Measurements from ENCODE around the gene TTC24. TPM values are rescaled to one million over a fixed set of nuclear protein-coding genes. Genes with fewer than 3 reads are reported as not detected.
"Not testable (repeated sequence)": the region's sequence is repeated elsewhere in the genome, so short reads cannot be mapped to it uniquely, and the experiment has no call there.

TTC24 gene
- total RNA-seq, 1 experiment from 2014 or later: 0.52 TPM

GRCh38 chr1:156549390-156549789 lies 30.1 kb upstream of the TTC24 start:
- H3K4me3 ChIP-seq (ENCODE audit: insufficient read depth, low read depth, low read length): no peak overlapping the region
- DNase-seq: no peak
- peaks cover 25% of the 10 kb centered on the region for H3K36me3 ChIP-seq (replicated peaks; ENCODE audit: control insufficient read depth, insufficient read depth, low read length)
- no peaks in the 10 kb centered on the region for H3K27me3 ChIP-seq (ENCODE audit: control insufficient read depth, insufficient read depth, low read length)

GRCh38 chr1:156549831-156550230 lies 29.7 kb upstream of the TTC24 start:
- Histone ChIP-seq H3K4me3 (ENCODE audit: insufficient read depth, low read depth, low read length) (no peak overlapping the region), H3K27me3 (ENCODE audit: control insufficient read depth, insufficient read depth, low read length) (no peaks in the 10 kb centered on the region), H3K36me3 (replicated peaks; ENCODE audit: control insufficient read depth, insufficient read depth, low read length) (peaks cover 25% of the 10 kb centered on the region)
- DNase-seq: no peak

- DNase-seq: no peak
- Histone ChIP-seq H3K36me3 (replicated peaks; ENCODE audit: control insufficient read depth, insufficient read depth, low read length) (peaks cover 25% of the 10 kb centered on the region), H3K4me3 (ENCODE audit: insufficient read depth, low read depth, low read length) (no peak overlapping the region), H3K27me3 (ENCODE audit: control insufficient read depth, insufficient read depth, low read length) (no peaks in the 10 kb centered on the region)
These were observed 29.2 kb upstream of the TTC24 start for GRCh38 chr1:156550346-156550745.

GRCh38 chr1:156551066-156551643 lies 28.4 kb upstream of the TTC24 start:
- H3K27me3 ChIP-seq (ENCODE audit: control insufficient read depth, insufficient read depth, low read length): no peaks in the 10 kb centered on the region
- peaks cover 21% of the 10 kb centered on the region for H3K36me3 ChIP-seq (replicated peaks; ENCODE audit: control insufficient read depth, insufficient read depth, low read length)
- no peak for DNase-seq
- H3K4me3 ChIP-seq (ENCODE audit: insufficient read depth, low read depth, low read length): no peak overlapping the region

GRCh38 chr1:156551869-156552268 lies 27.7 kb upstream of the TTC24 start:
- peaks cover 22% of the 10 kb centered on the region for H3K36me3 ChIP-seq (replicated peaks; ENCODE audit: control insufficient read depth, insufficient read depth, low read length)
- H3K4me3 ChIP-seq (ENCODE audit: insufficient read depth, low read depth, low read length): no peak overlapping the region
- no peaks in the 10 kb centered on the region for H3K27me3 ChIP-seq (ENCODE audit: control insufficient read depth, insufficient read depth, low read length)
- DNase-seq: no peak

GRCh38 chr1:156552518-156552917 lies 27.0 kb upstream of the TTC24 start:
- no peaks in the 10 kb centered on the region for H3K27me3 ChIP-seq (ENCODE audit: control insufficient read depth, insufficient read depth, low read length)
- H3K36me3 ChIP-seq (replicated peaks; ENCODE audit: control insufficient read depth, insufficient read depth, low read length): peaks cover 21% of the 10 kb centered on the region
- no peak for DNase-seq

GRCh38 chr1:156552937-156553336 lies 26.6 kb upstream of the TTC24 start:
- H3K36me3 ChIP-seq (replicated peaks; ENCODE audit: control insufficient read depth, insufficient read depth, low read length): peaks cover 18% of the 10 kb centered on the region
- DNase-seq: not testable (repeated sequence)

More at GRCh38 chr1:156552518-156552917, 27.0 kb upstream of the TTC24 start:
- no peak overlapping the region for H3K4me3 ChIP-seq (ENCODE audit: insufficient read depth, low read depth, low read length)

GRCh38 chr1:156553860-156554485 lies 25.6 kb upstream of the TTC24 start:
- no peak overlapping the region for H3K4me3 ChIP-seq (ENCODE audit: insufficient read depth, low read depth, low read length)
- no peaks in the 10 kb centered on the region for H3K27me3 ChIP-seq (ENCODE audit: control insufficient read depth, insufficient read depth, low read length)
- peaks cover 11% of the 10 kb centered on the region for H3K36me3 ChIP-seq (replicated peaks; ENCODE audit: control insufficient read depth, insufficient read depth, low read length)
- no peak for DNase-seq

More at GRCh38 chr1:156552937-156553336, 26.6 kb upstream of the TTC24 start:
- not testable (repeated sequence) for H3K4me3 ChIP-seq (ENCODE audit: insufficient read depth, low read depth, low read length); H3K27me3 ChIP-seq (ENCODE audit: control insufficient read depth, insufficient read depth, low read length)

- peaks cover 19% of the 10 kb centered on the region for H3K36me3 ChIP-seq (replicated peaks; ENCODE audit: control insufficient read depth, insufficient read depth, low read length)
- no peak overlapping the region for H3K4me3 ChIP-seq (ENCODE audit: insufficient read depth, low read depth, low read length)
- no peak for DNase-seq
- no peaks in the 10 kb centered on the region for H3K27me3 ChIP-seq (ENCODE audit: control insufficient read depth, insufficient read depth, low read length)
These were observed 24.6 kb upstream of the TTC24 start for GRCh38 chr1:156554971-156555370.

- Histone ChIP-seq H3K4me3 (ENCODE audit: insufficient read depth, low read depth, low read length) (no peak overlapping the region), H3K27me3 (ENCODE audit: control insufficient read depth, insufficient read depth, low read length) (no peaks in the 10 kb centered on the region), H3K36me3 (replicated peaks; ENCODE audit: control insufficient read depth, insufficient read depth, low read length) (peaks cover 18% of the 10 kb centered on the region)
- no peak for DNase-seq
These were observed 23.8 kb upstream of the TTC24 start for GRCh38 chr1:156555715-156556114.

- Histone ChIP-seq H3K27me3 (ENCODE audit: control insufficient read depth, insufficient read depth, low read length) (no peaks in the 10 kb centered on the region), H3K36me3 (replicated peaks; ENCODE audit: control insufficient read depth, insufficient read depth, low read length) (peaks cover 17% of the 10 kb centered on the region), H3K4me3 (ENCODE audit: insufficient read depth, low read depth, low read length) (no peak overlapping the region)
- DNase-seq: no peak
These were observed 23.2 kb upstream of the TTC24 start for GRCh38 chr1:156556354-156556753.

GRCh38 chr1:156559086-156559796 lies 20.3 kb upstream of the TTC24 start:
- H3K4me3 ChIP-seq (ENCODE audit: insufficient read depth, low read depth, low read length): no peak overlapping the region
- peaks cover 32% of the 10 kb centered on the region for H3K36me3 ChIP-seq (replicated peaks; ENCODE audit: control insufficient read depth, insufficient read depth, low read length)
- H3K27me3 ChIP-seq (ENCODE audit: control insufficient read depth, insufficient read depth, low read length): no peaks in the 10 kb centered on the region
- no peak for DNase-seq

GRCh38 chr1:156559797-156560385 lies 19.6 kb upstream of the TTC24 start:
- no peak for DNase-seq
- Histone ChIP-seq H3K4me3 (ENCODE audit: insufficient read depth, low read depth, low read length) (no peak overlapping the region), H3K27me3 (ENCODE audit: control insufficient read depth, insufficient read depth, low read length) (no peaks in the 10 kb centered on the region), H3K36me3 (replicated peaks; ENCODE audit: control insufficient read depth, insufficient read depth, low read length) (peaks cover 32% of the 10 kb centered on the region)

GRCh38 chr1:156560585-156561163 lies 18.8 kb upstream of the TTC24 start:
- DNase-seq: no peak

More at GRCh38 chr1:156560585-156561163, 18.8 kb upstream of the TTC24 start:
- Histone ChIP-seq H3K27me3 (ENCODE audit: control insufficient read depth, insufficient read depth, low read length) (no peaks in the 10 kb centered on the region), H3K36me3 (replicated peaks; ENCODE audit: control insufficient read depth, insufficient read depth, low read length) (peaks cover 32% of the 10 kb centered on the region), H3K4me3 (ENCODE audit: insufficient read depth, low read depth, low read length) (no peak overlapping the region)

Measured in H7 (cell line).